HepG2 (cell line): Measurements from ENCODE around the gene CCSER2. TPM values are rescaled to one million over a fixed set of nuclear protein-coding genes. Genes with fewer than 3 reads are reported as not detected.

Source experiments
- CEBPG ChIP-seq: IDR thresholded peaks from 2 replicates; pipeline ENCODE4 v1.6.1; 2016
- FOXK1 ChIP-seq: sonication (generic); formaldehyde crosslinking; IDR thresholded peaks from 2 replicates; pipeline ENCODE4 v1.4.0; 2020; ENCODE audit warnings: low read depth, missing genetic modification reagents, borderline replicate concordance
- IRF2 ChIP-seq: IDR thresholded peaks from 2 replicates; pipeline ENCODE4 v1.6.1; 2018; ENCODE audit warnings: missing genetic modification reagents, missing compliant biosample characterization
- KDM2A ChIP-seq: sonication (generic); formaldehyde crosslinking; IDR thresholded peaks from 2 replicates; pipeline ENCODE4 v1.4.0; 2020; ENCODE audit warnings: low read depth, missing genetic modification reagents, borderline replicate concordance
- NBN ChIP-seq: fragments of 450-650 bp; conservative IDR thresholded peaks from 2 replicates; pipeline ENCODE4 v1.6.1; 2017
- NFAT5 ChIP-seq: sonication (generic); formaldehyde crosslinking; IDR thresholded peaks from 2 replicates; pipeline ENCODE4 v1.4.0; 2020; ENCODE audit warnings: missing genetic modification reagents
- SNAPC4 ChIP-seq: sonication (generic); formaldehyde crosslinking; IDR thresholded peaks from 2 replicates; pipeline ENCODE4 v1.4.0; 2020; ENCODE audit warnings: mild to moderate bottlenecking, missing genetic modification reagents
- SRY ChIP-seq: sonication (generic); formaldehyde crosslinking; IDR thresholded peaks from 2 replicates; pipeline ENCODE4 v1.8.0; 2022; ENCODE audit warnings: mild to moderate bottlenecking, missing genetic modification reagents
- ZBTB39 ChIP-seq: sonication (generic); formaldehyde crosslinking; IDR thresholded peaks from 2 replicates; pipeline ENCODE4 v1.5.0; 2020; ENCODE audit warnings: missing genetic modification reagents
- ZNF740 ChIP-seq: sonication (generic); formaldehyde crosslinking; IDR thresholded peaks from 2 replicates; pipeline ENCODE4 v1.4.0; 2020; ENCODE audit warnings: missing genetic modification reagents
- ZNF850 ChIP-seq: sonication (generic); formaldehyde crosslinking; conservative IDR thresholded peaks from 2 replicates; pipeline ENCODE4 v1.9.0; 2021; ENCODE audit warnings: mild to moderate bottlenecking, missing genetic modification reagents
- polyA plus RNA-seq, 8 experiments: library from polyadenylated mRNA; depleted of rRNA in 3 of 8; stranded (reverse) in 7 of 8; unstranded in 1 of 8; fragments of >200 nt; fragmentation: Illumina TruSeq in 4 of 8; extraction: Trizol in 4 of 8; gene quantifications; 2 replicates each; pipeline versions ENCODE4 v1.2.1 to v1.2.3, GENCODE V29; 2011 to 2016; ENCODE audit warnings: low read depth in 4 of 8, missing spikeins in 1 of 8, mixed read lengths in 1 of 8; ENCODE audit not compliant: insufficient read depth in 1 of 8
- total RNA-seq, 5 experiments: library from RNA; depleted of rRNA; stranded (reverse); fragments of >200 nt; fragmentation: Illumina TruSeq; extraction: Trizol; gene quantifications; 2 replicates each; pipeline ENCODE4 v1.2.3, GENCODE V29; 2016; ENCODE audit warnings: low read depth in 1 of 5

The CCSER2 gene
- total and polyA plus RNA-seq, 2 of the 13 experiments (the other 11 are each of a cell fraction or from before 2014, with no cell fraction given), result 13.3 to 17.2 TPM

- TF ChIP-seq ZBTB39 (CRISPR knock-in tag), result no peak
- 0 out of 2 replicates have a peak, but pooled peaks have one; percentile 23 for TF ChIP-seq SNAPC4 (CRISPR knock-in tag)
- no peak for TF ChIP-seq SRY (CRISPR knock-in tag)
- TF ChIP-seq NFAT5, result no peak
- TF ChIP-seq NBN, result no peak
- TF ChIP-seq FOXK1 (CRISPR knock-in tag), result no peak
- TF ChIP-seq ZNF740 (CRISPR knock-in tag), result no peak
- TF ChIP-seq IRF2, result 0 out of 2 replicates have a peak, but pooled peaks have one; percentile 36
- TF ChIP-seq CEBPG (CRISPR knock-in tag), result no peak
- no peak for TF ChIP-seq KDM2A
- TF ChIP-seq ZNF850 (CRISPR knock-in tag), result no peak
Observed at GRCh38 chr10:84329196-84329611, 815 bp downstream of the CCSER2 start (continued).
